ENCODE measurements around the gene RPL3.
A peak's percentile ranks its signal among the peaks of the same experiment; 100 is the strongest.

RPL3 gene

DNA sequence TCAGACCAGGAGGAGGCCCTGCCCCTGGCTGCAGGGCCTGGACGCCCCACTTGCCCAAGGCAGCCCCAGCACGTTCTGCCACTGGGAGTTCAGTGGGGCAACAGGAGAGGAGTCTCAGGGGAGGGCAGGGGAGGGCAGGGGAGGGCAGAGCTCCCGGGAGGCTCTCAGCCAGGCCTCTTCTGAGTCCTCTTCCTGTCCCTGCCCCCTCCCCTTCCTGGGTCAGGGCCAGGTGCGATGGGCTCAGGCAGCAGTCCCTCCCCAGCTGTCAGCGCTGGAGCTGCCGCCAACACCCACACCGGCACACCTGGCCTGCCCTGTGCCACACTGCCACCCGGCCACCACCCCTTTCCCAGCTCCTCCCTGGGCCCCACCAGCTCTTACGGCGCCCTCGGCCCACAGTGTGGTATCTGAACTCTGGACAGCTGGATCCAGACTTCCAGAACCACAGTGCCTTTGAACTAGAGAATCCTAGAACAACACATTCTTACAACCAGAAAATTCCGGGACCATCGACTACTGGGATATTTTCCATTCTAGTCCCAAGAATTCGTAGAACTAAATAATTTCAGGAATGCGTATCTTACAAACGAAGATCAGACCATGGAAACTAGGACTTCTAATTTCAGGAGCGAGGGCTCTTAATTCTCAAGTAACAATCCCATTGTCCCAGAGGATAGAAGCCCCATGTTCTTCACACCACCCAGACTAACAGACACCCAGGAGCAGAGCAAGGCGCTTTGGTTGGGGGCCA lies 21.8 kb downstream of the RPL3 start:
- no peak for DNase-seq

DNA sequence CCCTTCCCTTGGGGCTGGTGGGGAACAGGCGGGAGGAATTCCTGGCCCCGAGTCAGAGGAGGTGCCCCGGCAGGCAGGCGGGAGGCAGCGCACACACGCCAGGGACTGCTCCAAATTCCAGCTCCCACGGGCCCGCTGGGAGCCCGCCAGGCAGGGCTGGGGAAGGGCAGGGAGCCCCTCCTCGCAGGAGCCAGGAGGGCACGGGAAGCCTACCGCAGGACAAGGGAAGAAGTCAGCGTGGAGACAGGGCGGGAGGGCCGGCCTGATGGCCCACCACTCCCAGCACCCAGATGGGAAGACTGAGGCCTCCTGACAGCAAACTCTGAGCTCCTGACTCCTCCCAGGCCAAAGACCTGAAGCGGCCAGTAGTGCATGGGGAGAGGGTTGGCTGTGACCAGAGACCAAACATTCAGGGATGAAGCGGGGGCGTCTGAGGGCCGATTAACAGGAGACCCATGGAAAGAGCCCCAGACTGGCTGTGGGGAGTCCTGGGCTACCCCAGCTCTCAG lies 22.4 kb downstream of the RPL3 start:
- no peak for DNase-seq

DNA sequence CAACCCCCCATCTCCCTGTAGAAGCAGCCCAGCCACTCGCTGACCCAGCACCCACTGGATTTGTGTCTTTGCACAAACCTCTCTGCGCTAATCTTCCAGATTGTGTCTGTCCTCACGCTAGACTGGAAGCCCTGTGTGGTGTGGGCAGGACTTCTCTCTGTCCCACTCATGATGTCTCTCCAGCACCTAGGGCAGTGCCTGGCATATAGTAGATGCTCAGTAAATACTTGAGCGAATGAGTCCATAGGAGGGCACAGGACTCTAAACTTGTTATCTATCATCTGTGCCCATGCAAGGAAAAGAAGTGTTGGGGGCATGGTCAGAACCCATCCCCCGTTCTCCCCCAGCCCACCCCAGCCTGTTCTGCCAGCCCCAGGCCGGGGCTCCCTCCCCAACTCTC lies 22.9 kb downstream of the RPL3 start:
- no peak for DNase-seq

DNA sequence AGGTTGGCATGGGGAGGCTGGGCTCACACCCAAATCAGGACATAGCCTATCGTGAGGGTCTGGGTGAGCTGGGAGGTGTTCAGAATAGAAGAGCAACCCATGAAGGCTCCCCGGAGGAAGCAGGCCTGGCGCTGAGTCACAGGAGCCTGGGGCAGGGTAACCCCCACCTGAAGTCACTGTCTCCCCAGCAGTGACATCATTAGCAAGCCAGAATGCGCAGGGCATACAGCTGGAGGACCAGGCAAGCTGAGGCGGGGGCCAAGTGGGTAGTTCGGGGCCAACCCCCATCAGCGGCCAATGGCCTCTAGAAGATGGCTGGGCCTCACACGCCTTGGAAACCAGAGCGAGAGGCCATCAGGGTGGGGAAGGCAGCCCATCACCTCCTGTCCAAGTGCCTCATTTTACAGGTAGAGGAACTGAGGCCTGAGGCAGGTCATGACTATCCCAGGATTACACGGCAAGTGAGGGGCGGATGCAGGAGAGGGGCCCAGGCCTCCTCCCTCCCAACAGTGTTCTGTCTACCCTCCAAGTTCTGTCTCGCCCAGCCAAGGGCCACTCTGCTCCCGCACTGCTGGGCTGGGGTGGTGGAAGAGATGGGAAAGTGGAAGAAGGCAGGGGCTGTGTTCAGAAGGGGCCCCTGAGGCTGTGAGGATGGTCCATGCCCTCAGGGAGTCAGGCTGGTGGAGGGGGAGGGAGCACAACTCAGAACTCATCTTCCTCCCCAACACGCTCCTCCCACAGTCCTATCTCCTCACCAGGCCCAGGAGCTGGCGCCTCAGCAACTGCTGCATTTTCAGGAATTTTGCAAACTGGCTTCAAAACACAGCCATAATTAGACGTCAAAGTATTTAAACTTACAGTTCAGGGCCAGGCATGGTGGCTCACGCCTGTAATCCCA lies 24.6 kb downstream of the RPL3 start:
- no peak for DNase-seq

DNA sequence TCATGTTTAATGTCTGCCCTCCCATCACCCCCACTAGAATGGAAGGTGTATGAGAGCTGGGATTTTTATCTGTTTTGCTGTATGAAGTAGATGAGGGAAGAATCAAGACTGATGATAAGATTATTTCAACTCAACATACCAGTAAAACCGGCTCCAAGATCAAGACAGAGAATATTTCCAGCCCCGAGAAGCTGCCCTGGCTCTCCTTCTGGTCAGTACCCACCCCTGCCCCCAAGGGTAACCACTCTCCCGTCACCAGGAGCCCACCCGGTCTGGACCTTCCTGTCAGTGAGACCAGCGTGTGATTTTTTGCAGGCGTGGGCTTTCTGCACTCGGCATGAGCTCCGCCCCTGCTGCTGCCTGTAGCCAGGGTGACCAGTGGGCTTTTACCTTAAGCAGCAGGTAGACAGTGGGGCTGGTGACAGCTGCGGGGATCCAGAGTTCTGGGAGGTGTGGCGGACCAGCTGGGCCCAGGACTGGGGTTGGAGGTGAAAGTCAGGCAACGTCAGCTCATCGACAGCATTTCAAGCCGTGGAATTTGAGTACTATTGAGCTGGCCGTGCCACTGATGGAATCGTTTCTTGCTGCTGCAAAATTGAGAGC lies 25.6 kb downstream of the RPL3 start:
- DNase-seq: no peak

DNA sequence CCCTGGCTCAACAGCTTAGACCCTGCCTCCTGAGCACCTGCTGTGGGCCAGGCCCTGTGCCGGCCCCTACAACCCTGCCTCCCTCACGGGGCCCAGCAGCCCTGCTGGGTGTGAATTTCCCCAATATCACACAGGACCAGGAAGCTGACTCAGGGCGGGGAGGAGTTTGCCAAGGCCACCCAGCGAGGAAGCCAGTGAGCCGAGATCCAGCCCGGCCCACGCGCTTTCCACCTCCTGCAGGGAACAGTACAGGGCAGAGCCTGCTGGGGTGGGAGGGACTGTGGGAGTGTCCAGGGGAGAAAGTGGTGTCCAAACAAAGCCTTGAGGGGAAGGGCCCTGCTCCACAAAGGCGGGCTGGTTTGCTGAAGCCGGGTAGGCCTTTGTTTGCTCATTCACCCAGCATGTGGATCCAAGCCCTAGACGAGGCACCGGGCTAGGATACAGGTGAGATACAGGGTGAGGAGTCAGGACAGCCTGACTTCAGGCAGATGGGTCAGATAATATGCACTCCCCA lies 26.8 kb downstream of the RPL3 start:
- peak; percentile 75 for DNase-seq

DNA sequence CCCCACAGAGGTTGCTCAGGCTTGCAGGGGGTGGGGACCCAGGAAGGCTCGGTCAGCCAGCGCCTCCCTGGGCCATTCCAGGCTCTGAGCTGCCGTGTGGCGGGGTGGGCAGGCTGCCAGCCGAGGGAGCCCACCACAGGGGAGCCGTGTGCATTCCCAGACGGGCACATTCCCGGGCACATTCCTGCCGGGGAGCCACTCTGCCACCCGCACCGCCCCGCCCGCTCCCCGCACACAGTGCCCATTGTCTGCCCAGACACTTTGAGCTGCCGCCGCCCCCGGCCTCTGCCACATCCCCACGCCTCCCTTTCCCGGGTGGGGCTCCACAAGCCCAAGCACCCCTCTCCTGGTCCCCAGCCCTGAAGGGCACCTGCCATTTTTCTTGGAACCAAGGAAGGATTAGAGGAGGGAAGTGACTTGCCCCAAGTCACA lies 27.4 kb downstream of the RPL3 start:
- DNase-seq: no peak

DNA sequence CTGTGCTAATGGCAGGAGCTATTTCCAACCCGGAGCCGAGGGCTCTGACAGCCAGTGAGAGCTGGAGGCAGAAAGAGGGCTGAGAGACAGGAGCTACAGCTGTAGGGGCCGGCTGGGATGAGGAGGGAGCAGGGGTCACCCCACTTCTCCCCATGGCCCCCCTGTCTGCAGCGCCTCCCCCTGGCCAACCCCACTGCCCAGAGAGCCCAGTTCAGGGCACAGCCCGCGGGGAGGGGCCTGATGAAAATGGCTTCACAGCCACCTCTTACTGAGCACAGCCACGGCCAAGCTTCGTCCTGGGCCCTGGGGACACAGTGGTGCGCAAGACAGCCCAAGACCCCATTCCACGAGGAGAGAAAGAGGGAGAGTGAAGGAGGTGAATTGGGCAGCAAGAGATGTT lies 27.9 kb downstream of the RPL3 start:
- DNase-seq: no peak

DNA sequence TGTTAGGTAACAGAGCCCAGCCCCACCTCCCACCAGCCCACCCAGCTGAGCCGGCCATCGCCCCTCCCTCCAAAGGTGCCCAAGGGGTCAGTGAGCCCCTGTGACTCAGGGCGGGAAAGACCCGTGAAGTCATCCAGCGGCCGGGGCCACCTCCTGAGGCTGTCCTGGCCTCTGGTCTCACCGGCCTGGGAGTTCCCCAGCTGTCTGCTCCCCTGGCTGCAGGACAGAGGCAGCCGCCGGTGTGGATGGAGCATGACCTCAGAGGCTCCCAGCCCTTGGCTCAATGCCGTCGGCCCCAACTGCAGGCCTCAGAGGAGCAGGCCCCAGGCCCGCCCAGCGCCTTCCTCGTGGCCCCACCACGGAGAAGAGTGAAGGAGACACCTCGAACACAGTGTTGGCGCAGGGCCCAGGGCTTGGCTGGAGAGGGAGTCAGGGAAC lies 28.7 kb downstream of the RPL3 start:
- no peak for DNase-seq

DNA sequence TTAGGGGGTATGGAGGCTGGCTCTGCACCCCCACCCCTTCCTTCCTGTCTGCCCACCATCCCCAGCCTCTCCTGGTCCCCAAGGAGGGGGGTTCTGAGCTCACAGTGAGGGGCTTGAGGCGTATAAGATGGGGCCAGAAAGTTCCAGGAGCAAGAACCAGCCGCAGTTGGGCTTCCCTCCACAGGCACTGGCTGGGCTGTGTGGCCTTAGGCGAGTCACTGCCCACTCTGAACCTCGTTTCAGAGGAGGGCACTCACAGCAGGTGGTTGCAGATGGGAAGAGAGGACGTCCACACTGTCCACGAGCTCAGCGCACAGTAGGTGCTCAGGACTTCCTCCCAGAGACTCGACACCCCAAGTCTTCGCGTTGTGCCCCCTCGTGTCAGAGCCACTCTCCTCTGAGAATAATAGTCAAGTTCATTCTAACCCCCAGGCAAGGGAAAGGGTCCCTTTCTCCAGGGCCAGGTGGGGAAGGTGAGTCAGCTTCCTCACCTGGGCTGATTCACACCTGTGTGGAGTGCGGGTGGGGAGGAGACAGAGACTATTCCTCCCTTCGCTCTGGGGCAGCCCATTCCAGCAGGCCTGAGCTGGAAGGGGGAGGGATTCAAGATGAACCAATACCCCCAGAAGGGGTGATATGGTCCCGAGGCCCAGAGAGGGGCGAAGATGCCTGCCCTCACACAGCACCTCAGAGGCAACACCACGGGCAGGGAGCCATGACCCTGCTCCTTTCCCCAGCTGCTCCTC lies 29.3 kb downstream of the RPL3 start:
- DNase-seq: no peak

DNA sequence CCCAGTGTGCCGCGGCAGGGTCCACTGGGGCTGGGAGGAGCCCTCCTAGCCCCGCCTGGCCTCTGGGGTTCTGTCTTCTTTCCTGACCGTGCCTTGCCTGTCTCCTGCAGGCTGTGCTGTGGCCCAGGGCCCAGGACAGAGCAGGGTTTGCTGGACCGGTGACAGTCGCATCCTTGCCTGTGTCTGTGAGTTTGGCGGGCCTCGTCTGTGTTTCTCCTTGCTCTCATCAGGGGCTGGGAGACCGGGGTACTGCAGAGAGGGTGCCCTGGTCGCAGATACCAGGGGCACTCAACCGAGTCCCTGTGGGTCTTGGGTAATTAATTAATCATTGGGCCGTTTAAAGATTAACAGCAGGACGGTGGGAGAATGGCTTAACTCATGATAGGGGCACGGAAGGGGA lies 29.9 kb downstream of the RPL3 start:
- no peak for DNase-seq

DNA sequence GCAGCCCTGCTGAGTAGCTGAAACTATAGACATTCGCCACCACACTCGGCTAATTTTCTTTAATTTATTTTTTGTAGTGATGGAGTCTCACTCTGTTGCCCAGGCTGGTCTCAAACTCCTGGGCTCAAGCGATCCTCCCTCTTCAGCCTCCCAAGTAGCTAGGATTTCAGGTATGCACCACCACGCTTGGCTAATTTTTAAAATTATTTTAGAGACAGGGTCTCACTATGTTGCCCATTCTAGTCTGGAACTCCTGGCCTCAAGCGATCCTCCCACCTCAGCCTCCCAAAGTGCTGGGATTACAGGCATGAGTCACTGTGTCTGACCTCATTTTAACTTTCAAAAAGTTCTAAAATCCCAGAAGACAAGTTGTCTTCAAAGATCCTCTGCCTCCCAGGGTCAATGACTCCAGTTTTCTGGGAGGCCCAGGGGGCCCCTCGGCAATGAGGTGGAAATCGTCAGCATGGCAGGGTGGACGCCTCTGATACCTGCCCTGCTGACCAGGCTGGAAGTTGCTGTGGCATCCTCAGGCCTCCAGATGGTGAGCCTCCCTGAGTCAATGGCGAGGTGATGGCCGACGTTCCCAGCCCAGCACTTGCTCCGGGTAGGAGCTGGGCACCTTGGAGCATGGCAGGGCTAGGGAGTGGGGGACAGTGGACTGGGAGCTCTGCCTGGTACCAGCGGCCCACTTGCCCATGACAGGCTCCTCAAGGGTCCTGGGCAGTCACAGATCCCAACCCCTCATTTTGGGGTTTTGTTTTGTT lies 31.1 kb downstream of the RPL3 start:
- no peak for DNase-seq

DNA sequence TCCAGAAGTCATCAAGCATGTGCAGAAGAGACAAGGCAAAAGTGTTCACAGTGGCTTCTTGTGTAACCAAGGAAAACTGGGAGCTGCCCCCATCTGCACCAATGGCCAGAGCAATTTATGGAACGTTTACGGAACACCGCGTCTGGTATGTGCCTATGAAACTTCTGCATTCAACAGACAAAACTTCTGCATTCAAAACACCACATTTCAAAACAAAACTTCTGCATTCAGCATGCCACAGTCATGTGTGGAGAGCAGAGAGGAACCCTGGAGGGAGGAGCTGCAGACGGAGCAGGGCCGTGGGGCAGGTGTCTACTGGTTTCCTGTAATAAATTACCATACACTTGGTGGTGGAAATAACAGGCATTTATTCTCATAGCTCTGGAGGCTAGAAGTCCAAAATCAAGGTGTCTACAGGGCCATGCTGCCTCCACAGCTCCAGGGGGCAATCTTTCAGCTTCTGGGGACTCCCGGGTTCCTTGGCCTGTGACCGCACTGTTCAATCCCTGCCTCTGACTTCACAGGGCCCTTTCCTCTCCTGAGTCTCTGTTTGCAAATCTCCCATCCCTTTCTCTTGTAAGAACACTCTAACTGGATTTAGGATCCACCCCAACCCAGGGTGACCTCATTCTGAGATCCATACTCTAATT lies 32.2 kb downstream of the RPL3 start:
- DNase-seq: peak; percentile 26

DNA sequence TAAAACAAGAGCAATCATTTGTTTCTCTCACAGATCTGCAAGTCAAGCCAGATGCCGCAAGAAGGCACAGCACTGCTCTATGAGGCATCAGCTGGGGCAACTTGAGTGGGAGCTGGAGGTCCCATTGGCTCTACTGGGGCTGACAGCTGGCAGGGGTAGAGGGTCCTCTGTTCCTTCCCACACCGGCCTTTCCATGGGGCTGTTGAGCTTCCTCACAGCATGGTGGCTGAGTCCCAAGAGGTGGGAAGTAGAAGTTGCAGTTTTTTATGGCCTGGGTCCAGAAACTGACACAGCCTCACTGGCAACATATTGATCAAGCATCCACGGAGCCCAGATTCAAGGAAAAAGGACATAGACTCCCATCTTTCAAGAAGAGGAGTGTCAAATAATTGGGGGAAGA lies 34.4 kb downstream of the RPL3 start:
- DNase-seq: no peak

DNA sequence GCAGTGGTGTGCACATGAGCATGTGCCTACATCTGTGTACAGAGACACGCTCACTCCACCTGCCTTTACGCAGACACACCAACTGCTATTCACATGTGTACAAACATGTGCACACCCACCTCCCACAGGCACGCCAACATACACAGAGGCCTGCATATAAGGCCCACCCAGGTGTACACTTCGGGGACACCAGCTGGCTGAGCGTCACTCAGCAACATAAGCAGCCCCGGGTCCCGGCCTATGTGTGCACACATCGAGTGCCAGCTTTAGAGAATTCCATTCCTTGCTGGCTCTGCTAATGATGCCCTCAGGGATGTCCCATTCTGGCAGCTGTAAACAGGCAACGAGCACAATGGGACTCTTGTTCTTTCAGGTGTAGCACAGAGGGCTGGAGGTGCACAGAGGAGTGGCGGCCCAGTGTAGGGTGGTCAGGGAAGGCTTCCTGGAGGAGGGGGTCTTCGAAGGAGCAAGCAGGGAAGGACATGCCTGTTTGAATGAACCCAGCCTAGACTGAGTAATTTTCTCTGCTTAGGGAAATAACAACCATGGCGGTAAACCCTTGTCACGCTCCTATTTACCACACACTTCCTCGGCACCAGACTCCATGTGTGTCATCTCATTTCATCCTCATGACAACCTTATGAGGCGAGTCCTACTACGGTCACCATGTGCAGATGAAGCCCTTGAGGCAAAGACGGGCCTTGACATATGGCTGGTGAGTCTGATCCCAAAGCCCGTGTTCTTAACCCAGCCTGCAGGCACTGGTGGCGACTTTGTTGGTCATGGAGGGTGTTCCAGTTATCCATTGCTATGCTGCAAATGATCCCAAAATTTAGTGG lies 35.1 kb downstream of the RPL3 start:
- DNase-seq: no peak

DNA sequence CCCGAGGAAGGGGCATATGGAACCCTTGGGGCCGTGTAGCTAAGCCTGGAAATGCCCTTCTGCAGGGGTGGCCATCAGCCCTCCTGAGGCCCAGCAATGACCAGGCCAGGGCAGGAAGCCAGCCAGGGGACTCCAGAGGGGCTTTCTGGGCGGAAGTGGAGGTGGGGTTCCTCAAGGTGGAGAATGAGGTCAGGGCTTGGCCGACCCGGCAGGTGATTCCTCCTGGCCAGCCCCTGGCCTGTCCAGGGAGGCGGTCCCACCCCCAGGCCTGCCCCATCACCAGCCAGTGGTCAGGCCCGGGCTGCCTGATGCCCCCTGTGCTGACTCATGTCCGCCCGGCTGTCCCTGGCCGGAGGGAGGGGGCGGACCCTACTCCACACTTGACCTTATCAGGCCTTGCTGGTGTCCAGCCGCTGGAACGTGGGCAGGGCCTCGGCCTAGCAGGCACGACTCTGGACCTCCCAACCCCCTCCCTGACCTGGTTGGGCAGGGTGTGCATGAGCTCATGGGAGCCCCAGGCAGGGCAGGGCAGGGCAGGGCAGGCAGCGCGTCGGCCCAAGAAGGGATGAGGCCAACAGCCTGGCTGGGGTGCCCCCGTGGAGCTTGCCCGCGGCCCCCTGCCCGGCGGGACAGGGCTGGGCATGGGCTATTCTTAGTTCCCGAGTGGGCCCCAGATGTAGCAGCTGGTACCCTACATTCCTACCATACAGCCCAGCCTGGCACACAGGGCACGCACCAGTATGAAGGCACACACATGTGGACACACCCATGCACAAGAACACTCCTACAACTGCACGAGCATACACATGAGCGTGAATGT lies 35.9 kb downstream of the RPL3 start:
- no peak for DNase-seq

DNA sequence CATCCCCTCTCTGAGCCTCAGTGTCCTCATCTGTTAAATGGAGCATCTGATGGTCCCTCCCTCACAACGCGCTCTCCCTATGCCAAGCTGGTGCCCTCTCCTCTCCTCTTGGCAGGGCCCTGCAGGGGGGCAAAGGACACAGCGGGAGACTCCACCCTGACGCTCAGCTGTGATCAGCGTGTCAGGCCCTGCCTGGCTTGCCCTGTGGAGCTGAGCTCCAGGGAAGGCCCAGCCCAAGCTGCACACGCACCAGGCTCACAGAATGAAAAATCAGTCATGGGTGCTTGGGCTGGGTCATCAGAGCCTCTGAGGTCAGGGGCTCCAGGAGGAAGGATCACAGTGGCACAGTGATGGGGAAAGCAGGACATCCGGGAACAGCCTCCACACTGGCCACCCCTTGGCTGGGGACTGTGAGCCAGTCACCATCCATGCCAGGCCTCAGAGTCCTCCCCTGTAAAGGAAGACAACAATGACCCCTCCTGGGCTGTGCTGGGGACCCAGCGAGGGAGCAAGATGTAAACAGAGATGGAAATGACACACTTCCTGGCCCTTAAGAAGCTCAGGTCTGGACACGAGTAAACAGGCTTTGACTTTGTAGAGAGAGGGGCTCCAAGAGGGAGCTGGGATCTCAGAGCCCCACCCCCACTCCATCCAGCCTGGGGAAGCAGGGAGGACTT lies 36.6 kb downstream of the RPL3 start:
- DNase-seq: no peak

DNA sequence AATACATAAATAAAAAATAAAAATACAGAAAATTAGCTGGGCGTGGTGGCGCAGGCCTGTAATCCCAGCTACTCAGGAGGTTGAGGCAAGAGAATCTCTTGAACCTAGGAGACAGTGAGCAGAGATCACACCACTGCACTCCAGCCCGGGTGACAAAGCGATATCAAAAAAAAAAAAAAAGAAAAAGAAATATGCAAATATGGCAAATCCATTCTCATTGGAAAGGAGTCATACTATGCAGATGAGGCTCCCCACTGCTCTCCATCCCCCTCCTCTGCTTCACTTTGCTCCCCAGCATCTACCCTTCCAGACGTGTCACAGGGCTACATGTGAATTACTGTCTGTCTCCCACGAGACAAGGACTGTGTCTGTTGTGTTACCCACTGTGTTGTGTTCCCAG lies 38.3 kb downstream of the RPL3 start:
- no peak for DNase-seq

DNA sequence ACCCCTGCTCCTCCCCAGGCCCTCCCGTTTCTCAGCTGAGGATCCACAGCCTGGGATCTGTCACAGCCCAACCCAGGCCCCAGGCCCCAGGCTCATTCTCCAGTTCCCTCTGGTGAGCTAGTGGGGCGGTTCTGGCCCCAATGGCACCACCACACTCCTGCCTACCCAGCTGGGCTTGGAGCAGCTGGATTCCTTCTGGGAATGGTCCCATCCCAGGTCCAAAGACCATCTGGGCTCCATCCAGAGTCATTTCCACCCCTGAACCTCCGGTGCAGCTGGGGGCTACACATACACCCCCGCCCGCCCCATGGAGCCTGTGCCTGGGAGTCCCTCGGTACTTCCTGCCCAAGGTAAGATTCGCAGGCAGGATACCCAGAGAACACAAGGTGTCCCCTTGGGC lies 39.2 kb downstream of the RPL3 start:
- DNase-seq: no peak

All from CD4-positive, alpha-beta T cell treated with Interferon gamma for 1 hour (primary cell).